Lower lobe of right lung (tissue), 2 donors: Measurements from ENCODE around the gene SKOR1. TPM values are rescaled to one million over a fixed set of nuclear protein-coding genes. Genes with fewer than 3 reads are reported as not detected.

ENCODE experiments used
- ATAC-seq, 2 donors: fragments of 200-7000 bp; cut with Tn5 transposase; one replicate each; pipeline ENCODE4 v1.9.1; 2020 to 2022; ENCODE audit warnings: mild to moderate bottlenecking in 2 of 2, moderate library complexity in 2 of 2
- DNase-seq: peaks from one replicate; pipeline ENCODE4 v3.0.0-alpha.2; 2020
- H3K27ac ChIP-seq: fragments of 200-600 bp; one replicate; pipeline ENCODE4 v1.8.0; 2022
- H3K27me3 ChIP-seq: fragments of 200-600 bp; one replicate; pipeline ENCODE4 v1.8.0; 2022; ENCODE audit warnings: low read depth
- H3K36me3 ChIP-seq: fragments of 200-600 bp; one replicate; pipeline ENCODE4 v1.8.0; 2022; ENCODE audit warnings: mild to moderate bottlenecking
- H3K4me1 ChIP-seq: fragments of 200-600 bp; one replicate; pipeline ENCODE4 v1.8.0; 2022
- H3K4me3 ChIP-seq: fragments of 200-600 bp; one replicate; pipeline ENCODE4 v1.8.0; 2022; ENCODE audit warnings: mild to moderate bottlenecking
- H3K9me3 ChIP-seq: fragments of 200-600 bp; one replicate; pipeline ENCODE4 v1.8.0; 2022
- CTCF ChIP-seq: fragments of 200-600 bp; IDR thresholded peaks from one replicate; pipeline ENCODE4 v1.8.0; 2022; ENCODE audit warnings: antibody characterized with exemption, mild to moderate bottlenecking
- intact Hi-C: fragments of 100-400 bp; cut with DNase I; formaldehyde crosslinking; loops from one replicate; pipeline ENCODE4 v1.11.0; 2022
- total RNA-seq: library from RNA; stranded (reverse); fragmentation: NEBNext Ultra II Directional; extraction: Animal tissue kit (Norgen Biotek cat#: 25700); gene quantifications from one replicate; pipeline ENCODE4 v1.2.1, GENCODE V29; 2021
- donor health status: DM: no; HTN: yes; CAD: no; lungs with severe emphysema.

Gene SKOR1
- total RNA-seq, 1 donor from 2014 or later = 0.41 TPM

DNA sequence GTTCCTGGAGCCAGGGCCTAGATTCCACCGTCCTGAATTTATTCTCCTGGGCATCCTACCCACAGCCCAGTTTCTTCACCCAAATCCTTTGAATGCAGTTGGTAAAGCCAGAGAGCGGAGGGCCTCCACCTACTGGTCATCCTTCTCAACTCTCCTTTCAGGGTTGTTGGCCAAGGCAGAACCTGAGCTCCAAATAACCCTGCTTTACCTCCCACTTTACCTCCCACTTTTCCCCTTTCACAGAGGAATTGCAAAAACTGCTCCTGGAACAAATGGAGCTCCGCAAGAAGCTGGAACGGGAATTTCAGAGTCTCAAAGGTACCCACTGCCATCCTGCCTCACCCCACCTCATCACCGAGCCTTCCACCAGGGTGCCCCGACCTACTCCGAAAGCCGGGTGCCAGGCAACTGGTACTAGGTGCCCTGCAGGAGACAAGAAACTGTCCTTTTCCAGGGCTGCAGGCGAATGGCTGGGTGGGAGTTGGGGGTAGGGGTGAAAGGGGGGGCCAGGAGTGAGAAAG, 6.8 kb downstream of the SKOR1 start:
- Histone ChIP-seq H3K36me3 (no peaks in the 10 kb centered on the region), H3K27ac (no peak overlapping the region), H3K4me1 (peaks cover 68% of the 10 kb centered on the region), H3K4me3 (no peak overlapping the region), H3K9me3 (no peaks in the 10 kb centered on the region), H3K27me3 (peaks cover 92% of the 10 kb centered on the region)
- no peak for TF ChIP-seq CTCF
- DNase-seq = no peak
- ATAC-seq = no peak
- intact Hi-C loops = no loop called here

DNA sequence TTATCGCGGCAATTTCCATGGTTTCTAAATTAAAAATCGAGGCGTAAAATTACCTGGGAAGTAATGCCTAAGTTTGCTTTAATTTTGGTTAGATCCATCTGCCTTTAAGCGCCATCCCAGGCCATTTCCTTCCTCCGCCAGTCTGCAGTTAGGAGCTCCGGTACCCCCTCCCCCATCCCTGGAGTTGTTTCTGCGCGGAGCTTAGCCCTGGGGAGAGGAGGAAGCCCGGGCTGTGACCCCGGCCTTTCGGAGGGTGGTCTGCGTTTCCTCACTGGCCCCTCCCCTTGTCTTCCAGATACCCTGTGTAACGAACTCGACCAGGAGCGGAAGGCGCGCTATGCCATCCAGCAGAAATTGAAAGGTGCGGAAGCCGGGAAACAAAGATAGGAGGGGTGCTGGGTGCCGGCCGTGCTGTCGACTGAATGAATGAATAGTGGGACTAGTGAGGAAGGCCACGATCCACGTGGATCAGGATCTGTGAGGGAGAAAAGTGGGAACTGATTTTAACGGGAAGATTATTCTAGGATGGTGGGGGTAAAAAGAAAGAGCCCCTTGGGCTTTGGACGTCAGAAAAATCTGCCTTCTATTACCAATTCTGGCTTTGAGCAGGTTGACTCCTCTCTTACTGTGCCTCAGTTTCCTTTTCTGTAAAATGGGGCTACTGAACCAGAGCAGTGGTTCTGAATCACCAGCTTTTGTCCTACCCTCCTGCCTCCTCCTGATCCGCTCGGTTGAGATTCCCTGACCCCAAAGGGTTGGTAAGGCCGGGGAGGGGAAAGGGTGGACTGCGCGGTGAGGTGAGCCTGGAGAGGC, 7.8 kb downstream of the SKOR1 start:
- H3K36me3 ChIP-seq = no peaks in the 10 kb centered on the region
- peaks cover 58% of the 10 kb centered on the region for H3K4me1 ChIP-seq
- H3K27ac ChIP-seq = no peak overlapping the region
- no peak for TF ChIP-seq CTCF
- H3K4me3 ChIP-seq = peak overlapping the region; percentile 55
- no peaks in the 10 kb centered on the region for H3K9me3 ChIP-seq
- no peak for DNase-seq
- no peak for ATAC-seq
- peaks cover 82% of the 10 kb centered on the region for H3K27me3 ChIP-seq
- intact Hi-C loops = no loop called here

GRCh38 chr15:67833710-67834511, 8.6 kb downstream of the SKOR1 start:
- Histone ChIP-seq H3K36me3 (no peaks in the 10 kb centered on the region), H3K9me3 (no peaks in the 10 kb centered on the region), H3K4me1 (peaks cover 55% of the 10 kb centered on the region), H3K4me3 (peak overlapping the region; percentile 55), H3K27me3 (peaks cover 74% of the 10 kb centered on the region), H3K27ac (no peak overlapping the region)
- TF ChIP-seq CTCF = peak; percentile 50
- ATAC-seq = peak; percentile 36 to 40
- DNase-seq = no peak
- intact Hi-C loops = no loop called here

GRCh38 chr15:67834581-67835296, 9.4 kb downstream of the SKOR1 start:
- TF ChIP-seq CTCF = no peak
- ATAC-seq = peak; percentile 5 to 11
- Histone ChIP-seq H3K4me3 (peak overlapping the region; percentile 55), H3K36me3 (no peaks in the 10 kb centered on the region), H3K27me3 (peaks cover 66% of the 10 kb centered on the region), H3K4me1 (peaks cover 54% of the 10 kb centered on the region), H3K27ac (no peak overlapping the region), H3K9me3 (no peaks in the 10 kb centered on the region)
- intact Hi-C loops = no loop called here
- DNase-seq = no peak
